ENCODE data around the gene LKAAEAR1. TPM values are rescaled to one million over a fixed set of nuclear protein-coding genes. Genes with fewer than 3 reads are reported as not detected.
"Not testable (repeated sequence)": the region's sequence is repeated elsewhere in the genome, so short reads cannot be mapped to it uniquely, and the experiment has no call there.

Gene LKAAEAR1
- total and polyA plus RNA-seq, 9 of the 15 experiments (the other 6 are each of a cell fraction or from before 2014, with no cell fraction given), result not detected

- H3K27me3 ChIP-seq (ENCODE audit: control insufficient read depth in 2 of 2, insufficient read depth in 2 of 2, low read length in 2 of 2), result peaks cover 6 to 37% of the 10 kb centered on the region in 2 experiments; a peak in 4 of 5 replicates
- H3K79me2 ChIP-seq (ENCODE audit: control insufficient read depth, insufficient read depth, low read length); ATAC-seq; BruUV-seq (replicated peaks); H3K36me3 ChIP-seq (ENCODE audit: control insufficient read depth, insufficient read depth, low read length); H3K27ac ChIP-seq (ENCODE audit: extremely low read depth, low read depth, low read length); H3K9me1 ChIP-seq (ENCODE audit: control insufficient read depth, insufficient read depth, low read length); H4K20me1 ChIP-seq (replicated peaks; ENCODE audit: control insufficient read depth, insufficient read depth, low read length); DNase-seq (ENCODE audit: extremely low read depth in 1 of 4, low spot score in 3 of 4); in situ Hi-C loops (cut with MboI); H3K9me3 ChIP-seq (replicated peaks; ENCODE audit: control insufficient read depth, insufficient read depth, low read depth, low read length); H3K4me2 ChIP-seq (ENCODE audit: insufficient read depth, low read length); intact Hi-C loops (cut with micrococcal nuclease); CTCF ChIA-PET (ENCODE audit: low intra/inter-chr PET ratio); H2AFZ ChIP-seq (ENCODE audit: low read depth, low read length); H3K4me3 ChIP-seq: not testable (repeated sequence)
- POLR2A ChIA-PET, result interaction anchor here (0.7 kb wide), 2 partner anchors 13 to 184 kb away, joined by 3 read pairs; no protein-coding TSS in a partner anchor
- peaks cover 0 to 41% of the 10 kb centered on the region in 2 experiments; a peak in 2 of 5 replicates for H3K4me1 ChIP-seq (replicated peaks in 1 of 2; ENCODE audit: control insufficient read depth in 2 of 2, insufficient read depth in 2 of 2, low read length in 2 of 2)
- FAIRE-seq, result peak; percentile 92
- peak overlapping the region in 1 of 2 experiments; percentile 26; a peak in 1 of 4 replicates for H3K9ac ChIP-seq (ENCODE audit: insufficient read depth in 1 of 2, low read depth in 2 of 2, low read length in 2 of 2)
Observed at GRCh38 chr20:64088586-64088985, 4.4 kb upstream of the LKAAEAR1 start.

GRCh38 chr20:64087226-64087825, 3.1 kb upstream of the LKAAEAR1 start:
- POLR2A ChIA-PET, result interaction anchor here (0.7 kb wide), 1 partner anchor 15 kb away, joined by 3 read pairs; no protein-coding TSS in a partner anchor
- 23% methylated on average over 6 of the region's 36 CpGs for WGBS (ENCODE audit: insufficient coverage, low coverage, missing lambda C conversion rate)
- H3K4me2 ChIP-seq (ENCODE audit: insufficient read depth, low read length); CTCF ChIA-PET (ENCODE audit: low intra/inter-chr PET ratio); ATAC-seq; intact Hi-C loops (cut with micrococcal nuclease); H3K4me3 ChIP-seq; H3K79me2 ChIP-seq (ENCODE audit: control insufficient read depth, insufficient read depth, low read length); BruUV-seq (replicated peaks); in situ Hi-C loops (cut with MboI); H2AFZ ChIP-seq (ENCODE audit: low read depth, low read length); H4K20me1 ChIP-seq (replicated peaks; ENCODE audit: control insufficient read depth, insufficient read depth, low read length); H3K36me3 ChIP-seq (ENCODE audit: control insufficient read depth, insufficient read depth, low read length); H3K27ac ChIP-seq (ENCODE audit: extremely low read depth, low read depth, low read length); H3K9ac ChIP-seq (ENCODE audit: insufficient read depth in 1 of 2, low read depth in 2 of 2, low read length in 2 of 2); H3K9me1 ChIP-seq (ENCODE audit: control insufficient read depth, insufficient read depth, low read length); FAIRE-seq; H3K9me3 ChIP-seq (replicated peaks; ENCODE audit: control insufficient read depth, insufficient read depth, low read depth, low read length); DNase-seq (ENCODE audit: extremely low read depth in 1 of 4, low spot score in 3 of 4): not testable (repeated sequence)
- Histone ChIP-seq H3K27me3 (ENCODE audit: control insufficient read depth in 2 of 2, insufficient read depth in 2 of 2, low read length in 2 of 2) (peaks cover 6 to 37% of the 10 kb centered on the region in 2 experiments; a peak in 4 of 5 replicates), H3K4me1 (replicated peaks in 1 of 2; ENCODE audit: control insufficient read depth in 2 of 2, insufficient read depth in 2 of 2, low read length in 2 of 2) (peaks cover 3 to 43% of the 10 kb centered on the region in 2 experiments; a peak in 3 of 5 replicates)

Data from K562 (cell line).